Endothelial cell of umbilical vein (primary cell): ENCODE data around the gene SORCS1. TPM values are rescaled to one million over a fixed set of nuclear protein-coding genes. Genes with fewer than 3 reads are reported as not detected.

Source experiments
- BruUV-seq: library from RNA; stranded (reverse); fragments of 400-500 nt; replicated peaks from 2 replicates; lab custom pipeline; 2021; lab: Mats Ljungman, UMichigan
- CTCF ChIA-PET: fragments of 300-600, 350-600 bp; sonication (Branson Sonifier 250); formaldehyde crosslinking; loops from one replicate; lab custom pipeline; 2021; ENCODE audit warnings: antibody characterized with exemption, inconsistent platforms; lab: Charles Lee
- POLR2A ChIA-PET: fragments of 300-600, 350-600 bp; sonication (Branson Sonifier 250); formaldehyde crosslinking; loops from one replicate; lab custom pipeline; 2021; ENCODE audit warnings: antibody characterized with exemption, inconsistent platforms; lab: Charles Lee
- DNase-seq: peaks from one replicate; pipeline ENCODE4 v3.0.0-alpha.2; 2011; ENCODE audit warnings: low read depth, low spot score
- FAIRE-seq: peaks from 2 replicates; lab custom pipeline; 2011; peaks lifted over from hg19 to GRCh38; lab: Jason Lieb, UNC
- H2AFZ ChIP-seq: 2 replicates; pipeline ENCODE4 v1.6.0; 2012; ENCODE audit warnings: low read depth, low read length, control low read depth, inconsistent platforms
- H3K27ac ChIP-seq: 2 replicates; pipeline ENCODE4 v1.5.1; 2011; ENCODE audit warnings: low read depth, mild to moderate bottlenecking, control low read depth, low read length, moderate library complexity; ENCODE audit not compliant: insufficient read depth
- H3K27me3 ChIP-seq, 2 experiments: 2 replicates each; pipeline versions ENCODE4 v1.6.0 to v1.6.1; 2011; ENCODE audit warnings: low read length in 2 of 2, mixed read lengths in 1 of 2; ENCODE audit not compliant: control insufficient read depth in 2 of 2, insufficient read depth in 2 of 2
- H3K36me3 ChIP-seq, 2 experiments: 2 replicates in 1 of 2; 3 replicates in 1 of 2; pipeline ENCODE4 v1.5.1; 2011; ENCODE audit warnings: low read length in 2 of 2, mild to moderate bottlenecking in 1 of 2, moderate library complexity in 1 of 2; ENCODE audit not compliant: control insufficient read depth in 2 of 2, insufficient read depth in 2 of 2; ENCODE audit errors: extremely low read depth in 1 of 2
- H3K4me1 ChIP-seq: 3 replicates; pipeline ENCODE4 v1.5.1; 2011; ENCODE audit warnings: mild to moderate bottlenecking, low read length; ENCODE audit not compliant: control insufficient read depth, insufficient read depth; ENCODE audit errors: extremely low read depth
- H3K4me2 ChIP-seq: 2 replicates; pipeline ENCODE4 v1.6.1; 2011; ENCODE audit warnings: low read length, control low read depth, mixed read lengths; ENCODE audit not compliant: insufficient read depth
- H3K4me3 ChIP-seq, 3 experiments: fragments of 200-600 bp in 1 of 3; sonication (generic), shearing (Covaris generic) in 1 of 3; replicated peaks in 1 of 3; 2 replicates each; pipeline ENCODE4 v1.5.1; 2011 to 2016; ENCODE audit warnings: control low read depth in 3 of 3, low read length in 3 of 3, mild to moderate bottlenecking in 2 of 3, inconsistent platforms in 1 of 3, low read depth in 1 of 3, moderate library complexity in 1 of 3; ENCODE audit not compliant: insufficient read depth in 1 of 3
- H3K79me2 ChIP-seq: 2 replicates; pipeline ENCODE4 v1.6.0; 2012; ENCODE audit warnings: low read length, inconsistent platforms; ENCODE audit not compliant: control insufficient read depth, insufficient read depth
- H3K9ac ChIP-seq: replicated peaks from 2 replicates; pipeline ENCODE3; 2011; ENCODE audit warnings: low read length, control low read depth; ENCODE audit not compliant: insufficient read depth; ENCODE audit errors: extremely low read depth
- H3K9me1 ChIP-seq: replicated peaks from 3 replicates; pipeline ENCODE4 v1.6.0; 2011; ENCODE audit warnings: mild to moderate bottlenecking, low read length; ENCODE audit not compliant: control insufficient read depth, insufficient read depth; ENCODE audit errors: extremely low read depth
- H3K9me3 ChIP-seq: replicated peaks from 2 replicates; pipeline ENCODE4 v1.5.1; 2012; ENCODE audit warnings: low read length, inconsistent platforms; ENCODE audit not compliant: control insufficient read depth, insufficient read depth
- H4K20me1 ChIP-seq: replicated peaks from 2 replicates; pipeline ENCODE3; 2011; ENCODE audit warnings: mild to moderate bottlenecking, low read length; ENCODE audit not compliant: control insufficient read depth, insufficient read depth; ENCODE audit errors: extremely low read depth
- CTCF ChIP-seq, 2 donors: IDR thresholded peaks; 1 replicate in 1 of 2; 2 replicates in 1 of 2; pipeline ENCODE4 v1.5.1; 2011; ENCODE audit warnings: low read length in 2 of 2, mild to moderate bottlenecking in 2 of 2, moderate library complexity in 2 of 2, control low read depth in 1 of 2, inconsistent platforms in 1 of 2, low read depth in 1 of 2; ENCODE audit not compliant: insufficient read depth in 1 of 2; ENCODE audit errors: extremely low read depth in 1 of 2
- EZH2 ChIP-seq: IDR thresholded peaks from 2 replicates; pipeline ENCODE4 v1.6.1; 2012; ENCODE audit warnings: borderline replicate concordance, low read depth, mild to moderate bottlenecking, moderate library complexity, low read length, inconsistent platforms; ENCODE audit not compliant: severe bottlenecking
- FOS ChIP-seq: IDR thresholded peaks from 2 replicates; pipeline ENCODE4 v1.6.1; 2011; ENCODE audit warnings: mild to moderate bottlenecking, low read length, moderate library complexity, borderline replicate concordance; ENCODE audit not compliant: insufficient read depth
- GATA2 ChIP-seq: IDR thresholded peaks from 2 replicates; pipeline ENCODE4 v1.7.0; 2011; ENCODE audit warnings: low read depth, mild to moderate bottlenecking, moderate library complexity, mixed read lengths, low read length; ENCODE audit not compliant: insufficient read length, insufficient read depth
- JUN ChIP-seq: IDR thresholded peaks from 2 replicates; pipeline ENCODE4 v1.6.1; 2011; ENCODE audit warnings: borderline replicate concordance, low read depth; ENCODE audit not compliant: insufficient read length, insufficient read depth
- MAX ChIP-seq: IDR thresholded peaks from 2 replicates; pipeline ENCODE4 v1.6.1; 2011; ENCODE audit not compliant: insufficient read depth, insufficient read length
- MYC ChIP-seq: IDR thresholded peaks from one replicate; pipeline ENCODE4 v1.6.1; 2011; ENCODE audit warnings: mild to moderate bottlenecking, low read depth, low read length
- POLR2A ChIP-seq: IDR thresholded peaks from 2 replicates; pipeline ENCODE4 v1.6.1; 2012; ENCODE audit warnings: low read depth, mild to moderate bottlenecking, control low read depth, low read length
- POLR2AphosphoS5 ChIP-seq: IDR thresholded peaks from 2 replicates; pipeline ENCODE4 v1.6.1; 2012; ENCODE audit warnings: low read depth, mild to moderate bottlenecking, control low read depth, low read length, moderate library complexity; ENCODE audit not compliant: insufficient read depth
- dilution Hi-C: fragments of 300-500 bp; cut with MboI; formaldehyde crosslinking; loops from one replicate; pipeline ENCODE4 v1.15.0; 2019; ENCODE audit warnings: low sequenced_read_pairs; ENCODE audit not compliant: extremely low pct_ligation_motif_present
- intact Hi-C: fragments of 100-400 bp; cut with micrococcal nuclease; formaldehyde crosslinking; loops from one replicate; pipeline ENCODE4 v1.10.0; 2022
- polyA plus RNA-seq, 4 experiments: library from polyadenylated mRNA; depleted of rRNA in 3 of 4; stranded (reverse) in 3 of 4; unstranded in 1 of 4; fragments of >200 nt; gene quantifications; 2 replicates each; pipeline versions ENCODE4 v1.2.1 to v1.2.3, GENCODE V29; 2011 to 2012; ENCODE audit warnings: missing spikeins in 1 of 4
- total RNA-seq: library from RNA; stranded (reverse); gene quantifications from 2 replicates; pipeline ENCODE4 v1.2.3, GENCODE V29; 2021

Gene SORCS1
- total and polyA plus RNA-seq, 2 donors (not counting 3 experiments of a cell fraction or from before 2014, with no cell fraction given): not detected

- Histone ChIP-seq H3K9ac (no peak overlapping the region), H4K20me1 (no peaks in the 10 kb centered on the region), H3K79me2 (no peaks in the 10 kb centered on the region), H3K27me3 (no peaks in the 10 kb centered on the region), H3K4me2 (no peak overlapping the region), H3K27ac (no peak overlapping the region), H3K9me3 (no peaks in the 10 kb centered on the region), H3K9me1 (no peaks in the 10 kb centered on the region), H3K36me3 (no peaks in the 10 kb centered on the region), H3K4me3 (no peak overlapping the region), H2AFZ (no peak overlapping the region), H3K4me1 (no peaks in the 10 kb centered on the region)
- no peak for FAIRE-seq
- BruUV-seq: no TSS peak
- CTCF ChIA-PET: no interaction called here
- DNase-seq: no peak
- TF ChIP-seq GATA2: no peak
- no peak for TF ChIP-seq POLR2A
- no peak for TF ChIP-seq MYC
- no peak for TF ChIP-seq FOS
- TF ChIP-seq JUN: no peak
- TF ChIP-seq CTCF (IDR thresholded peaks at IDR 0.05; ENCODE audit: extremely low read depth in 1 of 2, insufficient read depth in 1 of 2, low read depth in 1 of 2, low read length in 2 of 2): no peak
- no peak for TF ChIP-seq POLR2AphosphoS5
- TF ChIP-seq MAX: no peak
- no peak for TF ChIP-seq EZH2
- POLR2A ChIA-PET: no interaction called here
- dilution Hi-C loops: no loop called here
- intact Hi-C loops: loop anchor here (5.0 kb wide), 1 partner anchor 1482 kb away; no protein-coding TSS in a partner anchor
These were observed 486 bp upstream of the SORCS1 start for GRCh38 chr10:107164992-107165391.
